ENCODE results near the gene HAPLN3.

HAPLN3 gene

GRCh38 chr15:88865498-88866099 lies 29.7 kb downstream of the HAPLN3 start:
- DNase-seq (ENCODE audit: extremely low read depth in 1 of 2, low read depth in 1 of 2): no peak

- DNase-seq (ENCODE audit: extremely low read depth in 1 of 2, low read depth in 1 of 2): no peak
Observed at GRCh38 chr15:88864861-88865497, 30.4 kb downstream of the HAPLN3 start.

GRCh38 chr15:88863412-88863811 lies 31.9 kb downstream of the HAPLN3 start:
- no peak for DNase-seq (ENCODE audit: extremely low read depth in 1 of 2, low read depth in 1 of 2)

- no peak for DNase-seq (ENCODE audit: extremely low read depth in 1 of 2, low read depth in 1 of 2)
Observed at GRCh38 chr15:88860212-88860611, 35.1 kb downstream of the HAPLN3 start.

- DNase-seq (ENCODE audit: extremely low read depth in 1 of 2, low read depth in 1 of 2): no peak
Observed at GRCh38 chr15:88859550-88859949, 35.8 kb downstream of the HAPLN3 start.

GRCh38 chr15:88858934-88859333 lies 36.4 kb downstream of the HAPLN3 start:
- DNase-seq (ENCODE audit: extremely low read depth in 1 of 2, low read depth in 1 of 2): no peak

- no peak for DNase-seq (ENCODE audit: extremely low read depth in 1 of 2, low read depth in 1 of 2)
Observed at GRCh38 chr15:88852476-88852875, 42.9 kb downstream of the HAPLN3 start.

- no peak for DNase-seq (ENCODE audit: extremely low read depth in 1 of 2, low read depth in 1 of 2)
Observed at GRCh38 chr15:88849376-88850072, 45.8 kb downstream of the HAPLN3 start.

- DNase-seq (ENCODE audit: extremely low read depth in 1 of 2, low read depth in 1 of 2): no peak
Observed at GRCh38 chr15:88848203-88848602, 47.1 kb downstream of the HAPLN3 start.

GRCh38 chr15:88847144-88847543 lies 48.2 kb downstream of the HAPLN3 start:
- no peak for DNase-seq (ENCODE audit: extremely low read depth in 1 of 2, low read depth in 1 of 2)

GRCh38 chr15:88845616-88846015 lies 49.7 kb downstream of the HAPLN3 start:
- no peak for DNase-seq (ENCODE audit: extremely low read depth in 1 of 2, low read depth in 1 of 2)

GRCh38 chr15:88844749-88845386 lies 50.5 kb downstream of the HAPLN3 start:
- no peak for DNase-seq (ENCODE audit: extremely low read depth in 1 of 2, low read depth in 1 of 2)

GRCh38 chr15:88843334-88843733 lies 52.0 kb downstream of the HAPLN3 start:
- no peak for DNase-seq (ENCODE audit: extremely low read depth in 1 of 2, low read depth in 1 of 2)

GRCh38 chr15:88842156-88842555 lies 53.2 kb downstream of the HAPLN3 start:
- DNase-seq (ENCODE audit: extremely low read depth in 1 of 2, low read depth in 1 of 2): no peak

GRCh38 chr15:88841236-88841635 lies 54.1 kb downstream of the HAPLN3 start:
- no peak for DNase-seq (ENCODE audit: extremely low read depth in 1 of 2, low read depth in 1 of 2)

- DNase-seq (ENCODE audit: extremely low read depth in 1 of 2, low read depth in 1 of 2): no peak
Observed at GRCh38 chr15:88839961-88840360, 55.4 kb downstream of the HAPLN3 start.

- no peak for DNase-seq (ENCODE audit: extremely low read depth in 1 of 2, low read depth in 1 of 2)
Observed at GRCh38 chr15:88839146-88839545, 56.2 kb downstream of the HAPLN3 start.

GRCh38 chr15:88838667-88839066 lies 56.7 kb downstream of the HAPLN3 start:
- no peak for DNase-seq (ENCODE audit: extremely low read depth in 1 of 2, low read depth in 1 of 2)

- no peak for DNase-seq (ENCODE audit: extremely low read depth in 1 of 2, low read depth in 1 of 2)
Observed at GRCh38 chr15:88835646-88836045, 59.7 kb downstream of the HAPLN3 start.

- no peak for DNase-seq (ENCODE audit: extremely low read depth in 1 of 2, low read depth in 1 of 2)
Observed at GRCh38 chr15:88835119-88835518, 60.2 kb downstream of the HAPLN3 start.

GRCh38 chr15:88834211-88834812 lies 61.0 kb downstream of the HAPLN3 start:
- DNase-seq (ENCODE audit: extremely low read depth in 1 of 2, low read depth in 1 of 2): no peak

All from stimulated activated CD8-positive, alpha-beta memory T cell treated with anti-CD3 and anti-CD28 coated beads, Interleukin-7, amount 100 ng/mL, for 48 hours (primary cell).